Stomach (tissue), 4 donors: ENCODE measurements around the gene CRTC3.
"Not testable (repeated sequence)": the region's sequence is repeated elsewhere in the genome, so short reads cannot be mapped to it uniquely, and the experiment has no call there.

Experiments
- CTCF ChIP-seq, 7 experiments: fragments of 450-650 bp in 4 of 7; fragments of 200-600 bp in 3 of 7; sonication (generic) in 3 of 7; IDR thresholded peaks; one replicate each; pipeline ENCODE4 v1.5.1; 2016 to 2019; ENCODE audit warnings: antibody characterized with exemption in 7 of 7, control low read depth in 2 of 7, mild to moderate bottlenecking in 1 of 7
- EP300 ChIP-seq: sonication (generic); formaldehyde crosslinking; IDR thresholded peaks from one replicate; pipeline ENCODE4 v1.6.1; 2017; ENCODE audit warnings: antibody characterized with exemption
- POLR2A ChIP-seq, 4 donors: fragments of 450-650 bp; IDR thresholded peaks; one replicate each; pipeline ENCODE4 v1.6.1; 2016; ENCODE audit warnings: antibody characterized with exemption in 4 of 4, control low read depth in 2 of 4, mild to moderate bottlenecking in 1 of 4, moderate library complexity in 1 of 4
- POLR2AphosphoS5 ChIP-seq, 3 donors: sonication (generic); formaldehyde crosslinking; IDR thresholded peaks; one replicate each; pipeline ENCODE4 v1.6.1; 2016; ENCODE audit warnings: antibody characterized with exemption in 3 of 3

GRCh38 chr15:90513893-90514292 lies 15.8 kb upstream of the CRTC3 start:
- TF ChIP-seq CTCF (IDR thresholded peaks at IDR 0.05); POLR2AphosphoS5 (IDR thresholded peaks at IDR 0.05); EP300; POLR2A (IDR thresholded peaks at IDR 0.05): not testable (repeated sequence)
